DMS114 treated with DMSO at 0.1 percent for 48 hours (cell line): ENCODE results near the gene SEMA5A.

ENCODE experiments used
- DNase-seq: peaks from one replicate; lab custom pipeline; 2025; ENCODE audit not compliant: unreplicated experiment; lab: John Stamatoyannopoulos, UW

Gene SEMA5A

GRCh38 chr5:9515436-9515835 is 30.4 kb downstream of the SEMA5A start:
- no peak for DNase-seq

- no peak for DNase-seq
Measured at GRCh38 chr5:9514968-9515367, 30.9 kb downstream of the SEMA5A start.

- peak; percentile 2 for DNase-seq
Measured at GRCh38 chr5:9513827-9514226, 32.0 kb downstream of the SEMA5A start.

GRCh38 chr5:9512457-9512856 is 33.4 kb downstream of the SEMA5A start:
- no peak for DNase-seq

- no peak for DNase-seq
Measured at GRCh38 chr5:9507974-9508373, 37.9 kb downstream of the SEMA5A start.

GRCh38 chr5:9505225-9505624 is 40.6 kb downstream of the SEMA5A start:
- DNase-seq, result no peak

GRCh38 chr5:9502864-9503263 is 43.0 kb downstream of the SEMA5A start:
- no peak for DNase-seq

- DNase-seq, result no peak
Measured at GRCh38 chr5:9502050-9502834, 43.6 kb downstream of the SEMA5A start.

GRCh38 chr5:9500625-9501024 is 45.2 kb downstream of the SEMA5A start:
- DNase-seq, result no peak

GRCh38 chr5:9500193-9500592 is 45.7 kb downstream of the SEMA5A start:
- no peak for DNase-seq

GRCh38 chr5:9499498-9499876 is 46.4 kb downstream of the SEMA5A start:
- DNase-seq, result no peak

GRCh38 chr5:9498541-9499497 is 47.1 kb downstream of the SEMA5A start:
- DNase-seq, result no peak

- DNase-seq, result no peak
Measured at GRCh38 chr5:9497347-9497746, 48.5 kb downstream of the SEMA5A start.

- DNase-seq, result no peak
Measured at GRCh38 chr5:9496801-9497200, 49.1 kb downstream of the SEMA5A start.

- no peak for DNase-seq
Measured at GRCh38 chr5:9495121-9495520, 50.8 kb downstream of the SEMA5A start.

- no peak for DNase-seq
Measured at GRCh38 chr5:9494301-9494700, 51.6 kb downstream of the SEMA5A start.

GRCh38 chr5:9490494-9491097 is 55.3 kb downstream of the SEMA5A start:
- DNase-seq, result no peak

GRCh38 chr5:9483779-9484178 is 62.1 kb downstream of the SEMA5A start:
- no peak for DNase-seq

GRCh38 chr5:9483243-9483642 is 62.6 kb downstream of the SEMA5A start:
- DNase-seq, result no peak

GRCh38 chr5:9482381-9482780 is 63.5 kb downstream of the SEMA5A start:
- DNase-seq, result no peak

GRCh38 chr5:9480499-9480898 is 65.4 kb downstream of the SEMA5A start:
- no peak for DNase-seq

- DNase-seq, result no peak
Measured at GRCh38 chr5:9479990-9480389, 65.9 kb downstream of the SEMA5A start.
